Measurements from ENCODE around the gene PTPRD. TPM values are rescaled to one million over a fixed set of nuclear protein-coding genes. Genes with fewer than 3 reads are reported as not detected.

PTPRD gene
- total and polyA plus RNA-seq, 10 donors = 0.08 to 11.7 (median 2.9) TPM

GRCh38 chr9:8569823-8570222 lies 2043.0 kb downstream of the PTPRD start:
- H3K27me3 ChIP-seq (replicated peaks in 1 of 7) = peaks cover 0 to 3% (median 0%) of the 10 kb centered on the region in 7 donors
- no peak overlapping the region for H3K4me3 ChIP-seq
- no peak overlapping the region for H3K27ac ChIP-seq
- H3K4me1 ChIP-seq = no peaks in the 10 kb centered on the region
- intact Hi-C loops (cut with DNase I; ENCODE audit: low total_unique reads) = no loop called here
- TF ChIP-seq CTCF (IDR thresholded peaks at IDR 0.05 in 8 of 11, conservative IDR thresholded peaks at IDR 0.05 in 3 of 11) (no peak), POLR2AphosphoS5 (IDR thresholded peaks at IDR 0.05) (no peak), POLR2A (IDR thresholded peaks at IDR 0.05) (no peak)
- 68 to 80% (median 78%) methylated on average over 4 of the region's 4 CpGs for WGBS, 5 donors
- H3K36me3 ChIP-seq = no peaks in the 10 kb centered on the region
- no peak for DNase-seq
- no peaks in the 10 kb centered on the region for H3K9me3 ChIP-seq

GRCh38 chr9:8567963-8568579 lies 2044.7 kb downstream of the PTPRD start:
- H3K9me3 ChIP-seq = no peaks in the 10 kb centered on the region
- no peaks in the 10 kb centered on the region for H3K36me3 ChIP-seq
- no peaks in the 10 kb centered on the region for H3K4me1 ChIP-seq
- H3K27me3 ChIP-seq (replicated peaks in 1 of 7) = no peaks in the 10 kb centered on the region
- no peak for DNase-seq
- TF ChIP-seq POLR2A (IDR thresholded peaks at IDR 0.05) (no peak), CTCF (IDR thresholded peaks at IDR 0.05 in 8 of 11, conservative IDR thresholded peaks at IDR 0.05 in 3 of 11) (no peak), POLR2AphosphoS5 (IDR thresholded peaks at IDR 0.05) (no peak)
- no peak overlapping the region for H3K4me3 ChIP-seq
- 83 to 92% (median 89%) methylated on average over 2 of the region's 2 CpGs for WGBS, 5 donors
- no peak overlapping the region for H3K27ac ChIP-seq
- intact Hi-C loops (cut with DNase I; ENCODE audit: low total_unique reads) = no loop called here

GRCh38 chr9:8564960-8565359 lies 2047.8 kb downstream of the PTPRD start:
- no peaks in the 10 kb centered on the region for H3K36me3 ChIP-seq
- 15 to 39% (median 24%) methylated on average over 6 of the region's 6 CpGs for WGBS, 5 donors

More at GRCh38 chr9:8564960-8565359, 2047.8 kb downstream of the PTPRD start:
- DNase-seq = no peak
- H3K4me3 ChIP-seq = no peak overlapping the region
- intact Hi-C loops (cut with DNase I; ENCODE audit: low total_unique reads) = no loop called here
- TF ChIP-seq CTCF (IDR thresholded peaks at IDR 0.05 in 8 of 11, conservative IDR thresholded peaks at IDR 0.05 in 3 of 11) (no peak), POLR2AphosphoS5 (IDR thresholded peaks at IDR 0.05) (no peak), POLR2A (IDR thresholded peaks at IDR 0.05) (no peak)
- H3K9me3 ChIP-seq = no peaks in the 10 kb centered on the region
- no peaks in the 10 kb centered on the region for H3K27me3 ChIP-seq (replicated peaks in 1 of 7)
- no peak overlapping the region for H3K27ac ChIP-seq
- no peaks in the 10 kb centered on the region for H3K4me1 ChIP-seq
